ENCODE data around the gene SCRN1. TPM values are rescaled to one million over a fixed set of nuclear protein-coding genes. Genes with fewer than 3 reads are reported as not detected.

Gene SCRN1
- total and polyA plus RNA-seq, 9 donors: 23.0 to 46.1 (median 32.2) TPM

GRCh38 chr7:29956487-29956836, 33.1 kb downstream of the SCRN1 start:
- no peaks in the 10 kb centered on the region for H3K9me3 ChIP-seq (replicated peaks; ENCODE audit: control insufficient read depth, low read depth, low read length)
- H3K27ac ChIP-seq (ENCODE audit: low read length): no peak overlapping the region
- no CpG with 5 or more reads among the region's 3 CpGs for WGBS (ENCODE audit: insufficient coverage)
- DNase-seq: no peak
- H3K27me3 ChIP-seq (ENCODE audit: control insufficient read depth, insufficient read depth, low read length): no peaks in the 10 kb centered on the region
- peaks cover 28% of the 10 kb centered on the region for H3K36me3 ChIP-seq (ENCODE audit: control insufficient read depth, insufficient read depth, low read length)
- no peak overlapping the region for H3K4me3 ChIP-seq (ENCODE audit: low read length)
- peaks cover 6% of the 10 kb centered on the region for H3K4me1 ChIP-seq (ENCODE audit: control insufficient read depth, insufficient read depth, low read length)

DNA sequence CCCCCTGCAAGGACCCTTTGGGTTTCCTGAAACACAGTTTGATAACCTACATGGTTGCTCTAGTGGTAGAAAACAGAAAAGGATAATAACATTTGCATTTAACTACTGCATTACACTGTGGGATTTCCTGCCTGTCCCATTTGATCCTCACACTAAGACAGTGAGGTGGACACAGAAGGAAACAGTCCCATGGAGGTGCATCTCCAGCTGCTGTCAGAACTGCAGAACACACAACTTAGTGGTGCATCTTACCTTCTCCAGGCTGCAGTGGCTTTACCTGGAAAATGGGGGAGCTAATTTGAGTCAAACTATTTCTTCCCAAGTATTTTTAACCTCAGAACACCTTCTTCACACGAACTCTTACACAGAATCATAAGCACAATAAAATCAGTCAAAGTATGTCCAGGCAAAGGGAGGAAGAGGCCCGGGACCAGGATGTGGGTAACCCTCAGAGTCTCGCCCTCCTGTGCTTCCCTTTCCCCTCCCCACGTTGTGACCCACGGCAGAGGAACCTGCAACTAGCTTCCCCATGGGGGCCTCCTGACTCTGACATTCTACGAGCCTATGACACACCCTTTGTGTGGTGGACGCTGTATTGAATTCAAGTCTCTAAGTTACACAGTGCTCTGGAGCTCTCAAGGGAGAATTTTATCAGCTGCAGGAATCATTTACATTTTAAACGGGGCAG, 33.7 kb downstream of the SCRN1 start:
- Histone ChIP-seq H3K27me3 (ENCODE audit: control insufficient read depth, insufficient read depth, low read length) (no peaks in the 10 kb centered on the region), H3K4me3 (ENCODE audit: low read length) (no peak overlapping the region), H3K27ac (ENCODE audit: low read length) (no peak overlapping the region), H3K36me3 (ENCODE audit: control insufficient read depth, insufficient read depth, low read length) (peaks cover 33% of the 10 kb centered on the region), H3K9me3 (replicated peaks; ENCODE audit: control insufficient read depth, low read depth, low read length) (no peaks in the 10 kb centered on the region), H3K4me1 (ENCODE audit: control insufficient read depth, insufficient read depth, low read length) (peaks cover 6% of the 10 kb centered on the region)
- peak; percentile 32 for DNase-seq
- 40% methylated on average over 1 of the region's 8 CpGs for WGBS (ENCODE audit: insufficient coverage)

DNA sequence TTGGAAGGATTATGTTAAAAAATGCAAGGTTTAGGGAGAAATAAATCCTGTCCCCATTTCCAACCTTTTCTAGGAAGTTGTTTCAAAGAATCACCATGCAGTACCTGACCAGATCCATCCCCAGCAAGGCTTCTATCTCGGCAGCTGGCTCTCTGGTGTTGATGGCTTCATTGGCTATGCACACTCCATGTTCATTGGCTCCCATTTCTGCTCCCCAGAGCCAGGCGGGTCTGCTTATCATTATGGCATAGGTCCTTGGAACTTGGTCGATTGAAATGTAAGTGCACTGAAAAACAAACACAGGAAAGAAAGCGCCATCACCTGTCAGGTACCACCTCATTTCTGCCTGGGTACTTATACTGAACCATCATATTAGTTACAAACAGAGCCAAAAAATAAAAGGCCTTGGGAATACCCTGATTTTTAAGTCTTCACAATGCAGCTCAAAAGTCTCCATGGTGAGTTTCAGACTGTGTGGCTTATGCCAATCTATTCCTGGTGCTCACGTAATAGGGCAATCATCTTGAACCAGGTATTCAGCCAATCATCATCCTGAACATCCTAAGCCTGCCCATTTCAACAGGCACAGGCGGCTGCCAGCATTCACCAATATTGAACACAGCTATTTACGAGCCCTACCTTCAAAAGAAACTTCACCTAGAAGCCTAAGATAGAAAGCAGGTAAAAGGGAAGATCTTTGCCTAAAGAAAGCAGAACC, 34.4 kb downstream of the SCRN1 start:
- Histone ChIP-seq H3K36me3 (ENCODE audit: control insufficient read depth, insufficient read depth, low read length) (peaks cover 38% of the 10 kb centered on the region), H3K27ac (ENCODE audit: low read length) (no peak overlapping the region), H3K27me3 (ENCODE audit: control insufficient read depth, insufficient read depth, low read length) (no peaks in the 10 kb centered on the region), H3K4me1 (ENCODE audit: control insufficient read depth, insufficient read depth, low read length) (peaks cover 6% of the 10 kb centered on the region), H3K4me3 (ENCODE audit: low read length) (no peak overlapping the region), H3K9me3 (replicated peaks; ENCODE audit: control insufficient read depth, low read depth, low read length) (no peaks in the 10 kb centered on the region)
- DNase-seq: no peak
- WGBS (ENCODE audit: insufficient coverage): 90% methylated on average over 2 of the region's 7 CpGs

- peak; percentile 84 for DNase-seq
- H3K27me3 ChIP-seq (ENCODE audit: control insufficient read depth, insufficient read depth, low read length): no peaks in the 10 kb centered on the region
- peaks cover 6% of the 10 kb centered on the region for H3K4me1 ChIP-seq (ENCODE audit: control insufficient read depth, insufficient read depth, low read length)
- WGBS (ENCODE audit: insufficient coverage): 40% methylated on average over 1 of the region's 4 CpGs
- H3K27ac ChIP-seq (ENCODE audit: low read length): peak overlapping the region; percentile 62
- no peak overlapping the region for H3K4me3 ChIP-seq (ENCODE audit: low read length)
- no peaks in the 10 kb centered on the region for H3K9me3 ChIP-seq (replicated peaks; ENCODE audit: control insufficient read depth, low read depth, low read length)
- H3K36me3 ChIP-seq (ENCODE audit: control insufficient read depth, insufficient read depth, low read length): peaks cover 46% of the 10 kb centered on the region
Observed at GRCh38 chr7:29953726-29954347, 35.8 kb downstream of the SCRN1 start.

DNA sequence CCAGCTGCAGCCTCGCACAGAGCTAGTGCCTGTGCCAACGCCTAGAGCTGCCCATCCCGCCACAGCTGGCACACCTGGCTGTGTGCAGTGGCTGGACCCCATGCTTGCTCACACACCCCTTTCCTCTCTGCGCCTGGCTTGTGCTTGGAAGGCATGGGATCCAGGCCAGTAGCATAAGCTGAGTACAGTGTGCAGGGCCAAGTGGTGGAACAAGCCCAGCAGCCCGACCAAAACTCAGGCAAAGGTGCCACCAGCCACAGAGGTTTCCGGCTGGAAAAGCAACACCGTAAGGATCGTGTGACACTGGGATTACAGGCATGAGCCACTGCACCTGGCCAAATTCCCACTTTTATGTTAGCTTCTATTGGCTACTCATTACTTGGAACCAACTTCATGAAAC, 38.4 kb downstream of the SCRN1 start:
- H3K27me3 ChIP-seq (ENCODE audit: control insufficient read depth, insufficient read depth, low read length): no peaks in the 10 kb centered on the region
- H3K4me1 ChIP-seq (ENCODE audit: control insufficient read depth, insufficient read depth, low read length): peaks cover 2% of the 10 kb centered on the region
- H3K27ac ChIP-seq (ENCODE audit: low read length): no peak overlapping the region
- no peaks in the 10 kb centered on the region for H3K9me3 ChIP-seq (replicated peaks; ENCODE audit: control insufficient read depth, low read depth, low read length)
- peaks cover 62% of the 10 kb centered on the region for H3K36me3 ChIP-seq (ENCODE audit: control insufficient read depth, insufficient read depth, low read length)
- DNase-seq: no peak
- 86% methylated on average over 8 of the region's 8 CpGs for WGBS (ENCODE audit: insufficient coverage)
- no peak overlapping the region for H3K4me3 ChIP-seq (ENCODE audit: low read length)

DNA sequence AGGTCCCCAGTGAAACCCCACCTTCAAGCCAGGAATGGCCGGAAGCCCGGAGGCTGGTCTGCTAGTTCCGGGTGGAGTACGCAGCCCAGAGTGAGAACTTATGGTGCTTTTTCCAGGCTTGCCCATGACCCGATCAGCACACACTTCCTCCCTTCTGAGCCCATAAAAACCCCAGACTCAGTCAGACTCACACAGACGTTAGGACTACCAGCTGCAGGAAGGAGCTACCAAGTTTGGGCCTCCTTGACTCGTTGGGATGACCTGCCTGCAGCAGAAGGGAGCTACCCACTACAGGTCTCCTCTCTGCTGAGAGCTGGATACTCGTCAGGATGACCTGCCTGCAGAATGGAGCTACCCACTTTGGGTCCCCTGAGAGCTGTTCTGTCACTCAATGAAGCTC, 39.1 kb downstream of the SCRN1 start:
- H3K36me3 ChIP-seq (ENCODE audit: control insufficient read depth, insufficient read depth, low read length): peaks cover 61% of the 10 kb centered on the region
- 98% methylated on average over 8 of the region's 8 CpGs for WGBS (ENCODE audit: insufficient coverage)
- DNase-seq: no peak

GRCh38 chr7:29948587-29948986, 41.0 kb downstream of the SCRN1 start:
- no peak for DNase-seq
- WGBS (ENCODE audit: insufficient coverage): 47% methylated on average over 2 of the region's 2 CpGs
- Histone ChIP-seq H3K4me3 (ENCODE audit: low read length) (no peak overlapping the region), H3K27ac (ENCODE audit: low read length) (no peak overlapping the region), H3K9me3 (replicated peaks; ENCODE audit: control insufficient read depth, low read depth, low read length) (no peaks in the 10 kb centered on the region), H3K36me3 (ENCODE audit: control insufficient read depth, insufficient read depth, low read length) (peaks cover 61% of the 10 kb centered on the region), H3K27me3 (ENCODE audit: control insufficient read depth, insufficient read depth, low read length) (no peaks in the 10 kb centered on the region), H3K4me1 (ENCODE audit: control insufficient read depth, insufficient read depth, low read length) (no peaks in the 10 kb centered on the region)

More for the DNA sequence above, 39.1 kb downstream of the SCRN1 start:
- H3K27ac ChIP-seq (ENCODE audit: low read length): no peak overlapping the region
- no peaks in the 10 kb centered on the region for H3K4me1 ChIP-seq (ENCODE audit: control insufficient read depth, insufficient read depth, low read length)
- no peaks in the 10 kb centered on the region for H3K9me3 ChIP-seq (replicated peaks; ENCODE audit: control insufficient read depth, low read depth, low read length)
- no peak overlapping the region for H3K4me3 ChIP-seq (ENCODE audit: low read length)
- no peaks in the 10 kb centered on the region for H3K27me3 ChIP-seq (ENCODE audit: control insufficient read depth, insufficient read depth, low read length)

DNA sequence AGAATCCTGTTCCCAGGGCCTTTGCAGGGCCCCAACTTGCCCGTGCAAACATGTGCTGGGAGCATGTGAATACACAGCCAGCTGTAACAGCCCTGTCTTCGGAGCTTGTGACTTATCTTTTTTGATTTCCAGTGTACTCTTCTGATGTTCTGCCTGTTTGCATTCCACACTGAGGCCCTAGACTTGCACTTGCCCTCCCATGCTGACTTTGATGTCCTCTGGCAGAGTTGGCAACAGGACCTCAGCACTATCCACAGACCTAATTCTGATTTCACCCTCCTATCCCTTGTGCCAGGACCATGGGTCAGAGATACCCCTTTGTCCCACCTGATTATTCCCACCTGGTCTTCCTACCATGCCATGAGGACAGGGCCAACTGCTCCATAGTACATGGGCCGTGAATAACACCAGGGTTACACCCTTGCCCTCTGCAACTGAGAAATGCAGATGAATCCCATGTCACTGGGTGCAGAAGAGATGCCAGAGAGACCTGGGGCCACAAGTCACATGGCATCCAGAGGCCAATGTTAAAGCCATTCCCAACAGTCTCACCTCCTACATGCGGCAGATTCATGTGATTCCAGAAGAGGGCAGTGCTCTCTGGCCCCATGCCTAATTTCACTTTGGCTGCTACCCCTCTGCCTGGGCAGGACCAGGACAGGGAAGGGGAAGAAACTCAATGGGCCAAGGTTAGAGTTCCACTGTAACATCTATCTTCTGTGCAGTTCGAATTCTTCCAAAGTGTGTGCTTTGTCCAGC, 43.0 kb downstream of the SCRN1 start:
- H3K4me1 ChIP-seq (ENCODE audit: control insufficient read depth, insufficient read depth, low read length): no peaks in the 10 kb centered on the region
- H3K36me3 ChIP-seq (ENCODE audit: control insufficient read depth, insufficient read depth, low read length): peaks cover 63% of the 10 kb centered on the region
- peak; percentile 24 for DNase-seq
- H3K27me3 ChIP-seq (ENCODE audit: control insufficient read depth, insufficient read depth, low read length): no peaks in the 10 kb centered on the region
- no peaks in the 10 kb centered on the region for H3K9me3 ChIP-seq (replicated peaks; ENCODE audit: control insufficient read depth, low read depth, low read length)
- 95% methylated on average over 3 of the region's 5 CpGs for WGBS (ENCODE audit: insufficient coverage)
- no peak overlapping the region for H3K4me3 ChIP-seq (ENCODE audit: low read length)
- H3K27ac ChIP-seq (ENCODE audit: low read length): no peak overlapping the region

GRCh38 chr7:29945259-29945809, 44.3 kb downstream of the SCRN1 start:
- no peaks in the 10 kb centered on the region for H3K9me3 ChIP-seq (replicated peaks; ENCODE audit: control insufficient read depth, low read depth, low read length)
- DNase-seq: no peak
- no peaks in the 10 kb centered on the region for H3K27me3 ChIP-seq (ENCODE audit: control insufficient read depth, insufficient read depth, low read length)
- no peaks in the 10 kb centered on the region for H3K4me1 ChIP-seq (ENCODE audit: control insufficient read depth, insufficient read depth, low read length)
- no CpG with 5 or more reads among the region's 4 CpGs for WGBS (ENCODE audit: insufficient coverage)
- no peak overlapping the region for H3K4me3 ChIP-seq (ENCODE audit: low read length)
- H3K36me3 ChIP-seq (ENCODE audit: control insufficient read depth, insufficient read depth, low read length): peaks cover 59% of the 10 kb centered on the region
- H3K27ac ChIP-seq (ENCODE audit: low read length): no peak overlapping the region

DNA sequence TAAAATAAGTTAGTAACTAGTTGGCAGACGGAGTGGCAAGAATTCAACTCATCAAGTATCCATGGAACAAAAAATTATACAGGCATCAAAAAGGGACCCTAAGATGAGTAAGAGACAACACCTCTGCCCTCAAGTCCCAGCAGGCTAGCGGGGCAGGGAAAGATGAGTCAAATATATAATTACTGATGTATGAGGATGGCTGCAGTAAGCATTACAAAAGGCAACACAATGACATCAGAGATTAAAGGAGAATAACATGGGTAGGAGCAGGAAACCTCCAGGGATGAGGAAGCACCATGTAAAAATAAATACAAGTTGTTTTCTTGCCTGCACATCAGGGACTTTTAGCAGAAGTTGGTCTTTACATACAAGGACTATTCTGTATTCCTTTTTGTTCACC, 49.4 kb downstream of the SCRN1 start:
- no CpG with 5 or more reads among the region's 2 CpGs for WGBS (ENCODE audit: insufficient coverage)
- H3K27me3 ChIP-seq (ENCODE audit: control insufficient read depth, insufficient read depth, low read length): no peaks in the 10 kb centered on the region
- H3K4me3 ChIP-seq (ENCODE audit: low read length): no peak overlapping the region
- H3K36me3 ChIP-seq (ENCODE audit: control insufficient read depth, insufficient read depth, low read length): peaks cover 65% of the 10 kb centered on the region
- no peaks in the 10 kb centered on the region for H3K9me3 ChIP-seq (replicated peaks; ENCODE audit: control insufficient read depth, low read depth, low read length)
- no peaks in the 10 kb centered on the region for H3K4me1 ChIP-seq (ENCODE audit: control insufficient read depth, insufficient read depth, low read length)
- no peak overlapping the region for H3K27ac ChIP-seq (ENCODE audit: low read length)
- DNase-seq: no peak
